Tibial nerve (tissue), 4 donors: ENCODE measurements around the gene GNG10. TPM values are rescaled to one million over a fixed set of nuclear protein-coding genes. Genes with fewer than 3 reads are reported as not detected.

Source experiments
- DNase-seq, 2 donors: peaks; one replicate each; pipeline ENCODE4 v3.0.0-alpha.2; 2019; ENCODE audit warnings: low spot score in 2 of 2
- H3K27ac ChIP-seq, 4 donors: fragments of 200-600 bp; sonication (generic) in 3 of 4; one replicate each; pipeline ENCODE4 v1.5.1; 2017 to 2019; ENCODE audit warnings: mild to moderate bottlenecking in 1 of 4
- H3K27me3 ChIP-seq, 2 donors: fragments of 200-600 bp; sonication (generic) in 1 of 2; one replicate each; pipeline versions ENCODE4 v1.5.1 to v1.6.0; 2017 to 2019
- H3K36me3 ChIP-seq, 3 donors: fragments of 200-600 bp; sonication (generic); one replicate each; pipeline ENCODE4 v1.5.1; 2018 to 2019
- H3K4me1 ChIP-seq, 4 donors: fragments of 200-600 bp; sonication (generic) in 3 of 4; one replicate each; pipeline ENCODE4 v1.5.1; 2017 to 2019
- H3K4me3 ChIP-seq, 4 donors: fragments of 200-600 bp; sonication (generic) in 3 of 4; one replicate each; pipeline ENCODE4 v1.5.1; 2017 to 2019; ENCODE audit warnings: mild to moderate bottlenecking in 1 of 4, moderate library complexity in 1 of 4
- H3K9me3 ChIP-seq, 4 donors: fragments of 200-600 bp; sonication (generic) in 3 of 4; one replicate each; pipeline ENCODE4 v1.5.1; 2017 to 2019
- EP300 ChIP-seq, 2 donors: sonication (generic); formaldehyde crosslinking; IDR thresholded peaks; one replicate each; pipeline ENCODE4 v1.6.1; 2017; ENCODE audit warnings: antibody characterized with exemption in 2 of 2, mild to moderate bottlenecking in 1 of 2
- POLR2A ChIP-seq, 2 donors: fragments of 450-650 bp; IDR thresholded peaks; one replicate each; pipeline ENCODE4 v1.6.1; 2017; ENCODE audit warnings: antibody characterized with exemption in 2 of 2, mild to moderate bottlenecking in 2 of 2, moderate library complexity in 2 of 2
- WGBS, 2 donors: methylation state at CpG; one replicate each; pipeline ENCODE4 v1.1.5; 2018; 5-methylcytosine and 5-hydroxymethylcytosine counted together
- total RNA-seq, 4 donors: library from RNA; depleted of rRNA; stranded (reverse); fragments of >200 nt; gene quantifications; one replicate each; pipeline ENCODE4 v1.1.0, GENCODE V29; 2016
- TF ChIP-seq, protein P1 (sequence below), 5 experiments: fragments of 200-600 bp in 3 of 5; fragments of 450-650 bp in 2 of 5; sonication (generic) in 3 of 5; IDR thresholded peaks; one replicate each; pipeline ENCODE4 v1.5.1; 2016 to 2019; ENCODE audit warnings: antibody characterized with exemption in 5 of 5, mild to moderate bottlenecking in 3 of 5, moderate library complexity in 2 of 5

GNG10 gene
- total RNA-seq, 4 donors from 2014 or later = 41.8 to 70.2 (median 51.0) TPM

DNA sequence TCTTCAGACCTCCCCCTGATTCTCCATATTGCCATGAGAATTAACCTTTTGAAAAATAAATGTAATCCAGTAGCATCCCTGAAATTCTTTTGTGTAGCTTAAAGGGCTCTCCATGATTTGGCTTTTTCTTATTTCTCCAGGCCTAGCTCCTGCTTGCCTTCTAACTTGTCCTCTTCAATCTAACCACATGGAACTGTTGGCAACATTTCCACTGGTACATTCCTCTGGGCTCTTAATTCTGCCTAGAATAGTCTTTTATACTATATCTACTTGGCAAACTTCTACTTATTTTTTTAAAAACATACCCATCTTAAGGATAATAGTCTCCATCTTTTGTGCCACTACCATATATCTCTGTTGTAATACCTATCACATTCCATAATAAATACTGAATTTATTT lies 54.1 kb downstream of the GNG10 start:
- Histone ChIP-seq H3K4me3 (no peak overlapping the region), H3K36me3 (no peaks in the 10 kb centered on the region), H3K27me3 (no peaks in the 10 kb centered on the region), H3K4me1 (no peaks in the 10 kb centered on the region), H3K9me3 (no peaks in the 10 kb centered on the region), H3K27ac (no peak overlapping the region)
- no peak for DNase-seq
- no peak for TF ChIP-seq EP300 (IDR thresholded peaks at IDR 0.05)
- TF ChIP-seq POLR2A (IDR thresholded peaks at IDR 0.05) = no peak
- TF ChIP-seq, protein P1, sequence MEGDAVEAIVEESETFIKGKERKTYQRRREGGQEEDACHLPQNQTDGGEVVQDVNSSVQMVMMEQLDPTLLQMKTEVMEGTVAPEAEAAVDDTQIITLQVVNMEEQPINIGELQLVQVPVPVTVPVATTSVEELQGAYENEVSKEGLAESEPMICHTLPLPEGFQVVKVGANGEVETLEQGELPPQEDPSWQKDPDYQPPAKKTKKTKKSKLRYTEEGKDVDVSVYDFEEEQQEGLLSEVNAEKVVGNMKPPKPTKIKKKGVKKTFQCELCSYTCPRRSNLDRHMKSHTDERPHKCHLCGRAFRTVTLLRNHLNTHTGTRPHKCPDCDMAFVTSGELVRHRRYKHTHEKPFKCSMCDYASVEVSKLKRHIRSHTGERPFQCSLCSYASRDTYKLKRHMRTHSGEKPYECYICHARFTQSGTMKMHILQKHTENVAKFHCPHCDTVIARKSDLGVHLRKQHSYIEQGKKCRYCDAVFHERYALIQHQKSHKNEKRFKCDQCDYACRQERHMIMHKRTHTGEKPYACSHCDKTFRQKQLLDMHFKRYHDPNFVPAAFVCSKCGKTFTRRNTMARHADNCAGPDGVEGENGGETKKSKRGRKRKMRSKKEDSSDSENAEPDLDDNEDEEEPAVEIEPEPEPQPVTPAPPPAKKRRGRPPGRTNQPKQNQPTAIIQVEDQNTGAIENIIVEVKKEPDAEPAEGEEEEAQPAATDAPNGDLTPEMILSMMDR (IDR thresholded peaks at IDR 0.05) = no peak

- Histone ChIP-seq H3K4me3 (no peak overlapping the region), H3K27me3 (no peaks in the 10 kb centered on the region), H3K4me1 (no peaks in the 10 kb centered on the region), H3K9me3 (no peaks in the 10 kb centered on the region), H3K36me3 (no peaks in the 10 kb centered on the region), H3K27ac (no peak overlapping the region)
- 93% methylated on average over 2 of the region's 2 CpGs for WGBS, 2 donors
- DNase-seq = no peak
- TF ChIP-seq EP300 (IDR thresholded peaks at IDR 0.05) (no peak), POLR2A (IDR thresholded peaks at IDR 0.05) (no peak)
- TF ChIP-seq, protein P1 (IDR thresholded peaks at IDR 0.05) = no peak
These were observed 58.1 kb downstream of the GNG10 start for GRCh38 chr9:111719541-111719940.

Other genes starting within 250 kb of the GNG10 start
- gene ECPAS, start 177.2 kb upstream of the GNG10 start, total RNA-seq = 100 to 1,000 TPM in 2 of 4 donors, 10 to 100 TPM in 2; 87.9 to 150 (median 96.6) TPM
- 10 to 100 TPM in 3 of 4 donors, 1 to 10 TPM in 1; 5.7 to 12.0 (median 10.7) TPM for gene ZNF483, start 136.4 kb upstream of the GNG10 start, total RNA-seq
- gene PTGR1, start 62.0 kb upstream of the GNG10 start, total RNA-seq = 10 to 100 TPM; 25.7 to 58.8 (median 30.7) TPM
- 10 to 100 TPM in 3 of 4 donors, 1 to 10 TPM in 1; 9.9 to 14.7 (median 12.6) TPM for gene DNAJC25, start 30.3 kb upstream of the GNG10 start, total RNA-seq
- not detected for gene SHOC1, start 133.3 kb downstream of the GNG10 start, total RNA-seq
- 10 to 100 TPM; 22.1 to 33.7 (median 24.9) TPM for gene UGCG, start 235.2 kb downstream of the GNG10 start, total RNA-seq